Type B pancreatic cell (in vitro differentiated cells): ENCODE results near the gene ELOVL5. TPM values are rescaled to one million over a fixed set of nuclear protein-coding genes. Genes with fewer than 3 reads are reported as not detected.
"Not testable (repeated sequence)": the region's sequence is repeated elsewhere in the genome, so short reads cannot be mapped to it uniquely, and the experiment has no call there.

Experiments used
- DNase-seq: peaks from one replicate; pipeline ENCODE4 v3.0.0; 2021; ENCODE audit warnings: mixed read lengths; ENCODE audit not compliant: unreplicated experiment; ENCODE audit errors: extremely low spot score
- H3K27ac Mint-ChIP-seq: 2 replicates; pipeline ENCODE4 v1.8.0; 2021; ENCODE audit warnings: mild to moderate bottlenecking, mixed read lengths
- H3K27me3 Mint-ChIP-seq: 2 replicates; pipeline ENCODE4 v1.8.0; 2021; ENCODE audit warnings: mixed read lengths
- H3K36me3 Mint-ChIP-seq: 2 replicates; pipeline ENCODE4 v1.8.0; 2021; ENCODE audit warnings: mixed read lengths
- H3K4me1 Mint-ChIP-seq: one replicate; pipeline ENCODE4 v1.8.0; 2021; ENCODE audit warnings: mixed read lengths; ENCODE audit not compliant: unreplicated experiment
- H3K4me3 Mint-ChIP-seq: 2 replicates; pipeline ENCODE4 v1.8.0; 2021; ENCODE audit warnings: mild to moderate bottlenecking, mixed read lengths
- H3K9me3 Mint-ChIP-seq: 2 replicates; pipeline ENCODE4 v1.8.0; 2021; ENCODE audit warnings: mixed read lengths
- total RNA-seq: library from RNA; stranded (reverse); gene quantifications from 2 replicates; pipeline ENCODE4 v1.2.1, GENCODE V29; 2021; ENCODE audit warnings: low replicate concordance
- TF ChIP-seq, protein P1 (sequence below): fragments of 200-600 bp; sonication (generic); conservative IDR thresholded peaks from 2 replicates; pipeline ENCODE4 v1.5.0; 2021; ENCODE audit warnings: antibody characterized with exemption, mild to moderate bottlenecking

Gene ELOVL5
- total RNA-seq, 1 donor from 2014 or later: 103 TPM

GRCh38 chr6:53390010-53390409 lies 41.3 kb upstream of the ELOVL5 start:
- H3K4me1 Mint-ChIP-seq: no peaks in the 10 kb centered on the region
- DNase-seq: no peak
- peaks cover 6% of the 10 kb centered on the region for H3K9me3 Mint-ChIP-seq
- TF ChIP-seq, protein P1, sequence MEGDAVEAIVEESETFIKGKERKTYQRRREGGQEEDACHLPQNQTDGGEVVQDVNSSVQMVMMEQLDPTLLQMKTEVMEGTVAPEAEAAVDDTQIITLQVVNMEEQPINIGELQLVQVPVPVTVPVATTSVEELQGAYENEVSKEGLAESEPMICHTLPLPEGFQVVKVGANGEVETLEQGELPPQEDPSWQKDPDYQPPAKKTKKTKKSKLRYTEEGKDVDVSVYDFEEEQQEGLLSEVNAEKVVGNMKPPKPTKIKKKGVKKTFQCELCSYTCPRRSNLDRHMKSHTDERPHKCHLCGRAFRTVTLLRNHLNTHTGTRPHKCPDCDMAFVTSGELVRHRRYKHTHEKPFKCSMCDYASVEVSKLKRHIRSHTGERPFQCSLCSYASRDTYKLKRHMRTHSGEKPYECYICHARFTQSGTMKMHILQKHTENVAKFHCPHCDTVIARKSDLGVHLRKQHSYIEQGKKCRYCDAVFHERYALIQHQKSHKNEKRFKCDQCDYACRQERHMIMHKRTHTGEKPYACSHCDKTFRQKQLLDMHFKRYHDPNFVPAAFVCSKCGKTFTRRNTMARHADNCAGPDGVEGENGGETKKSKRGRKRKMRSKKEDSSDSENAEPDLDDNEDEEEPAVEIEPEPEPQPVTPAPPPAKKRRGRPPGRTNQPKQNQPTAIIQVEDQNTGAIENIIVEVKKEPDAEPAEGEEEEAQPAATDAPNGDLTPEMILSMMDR: no peak
- H3K27me3 Mint-ChIP-seq: no peaks in the 10 kb centered on the region
- H3K4me3 Mint-ChIP-seq: no peak overlapping the region
- H3K36me3 Mint-ChIP-seq: no peaks in the 10 kb centered on the region
- H3K27ac Mint-ChIP-seq: no peak overlapping the region

GRCh38 chr6:53388615-53389014 lies 39.9 kb upstream of the ELOVL5 start:
- H3K36me3 Mint-ChIP-seq, H3K27me3 Mint-ChIP-seq, H3K4me3 Mint-ChIP-seq, H3K9me3 Mint-ChIP-seq, DNase-seq, H3K27ac Mint-ChIP-seq, H3K4me1 Mint-ChIP-seq: not testable (repeated sequence)

DNA sequence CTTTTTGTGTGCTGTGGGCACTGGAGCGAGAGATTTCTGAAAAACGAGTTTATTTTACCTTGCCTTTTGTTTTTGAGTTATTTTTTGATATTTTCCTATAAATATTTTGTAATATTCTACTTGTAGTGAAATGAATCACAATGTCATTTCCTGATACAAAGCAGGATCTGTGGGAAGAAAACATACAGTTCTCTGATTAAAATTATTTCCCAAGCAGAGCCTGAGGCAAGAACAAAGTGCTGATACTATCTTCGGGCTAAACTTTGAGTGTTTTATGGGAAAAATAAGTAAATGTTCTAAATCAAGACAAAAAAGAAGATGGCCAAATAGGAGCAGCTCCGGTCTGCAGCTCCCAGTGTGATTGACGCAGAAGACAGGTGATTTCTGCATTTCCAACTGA lies 33.7 kb upstream of the ELOVL5 start:
- H3K9me3 Mint-ChIP-seq: peaks cover 6% of the 10 kb centered on the region

DNA sequence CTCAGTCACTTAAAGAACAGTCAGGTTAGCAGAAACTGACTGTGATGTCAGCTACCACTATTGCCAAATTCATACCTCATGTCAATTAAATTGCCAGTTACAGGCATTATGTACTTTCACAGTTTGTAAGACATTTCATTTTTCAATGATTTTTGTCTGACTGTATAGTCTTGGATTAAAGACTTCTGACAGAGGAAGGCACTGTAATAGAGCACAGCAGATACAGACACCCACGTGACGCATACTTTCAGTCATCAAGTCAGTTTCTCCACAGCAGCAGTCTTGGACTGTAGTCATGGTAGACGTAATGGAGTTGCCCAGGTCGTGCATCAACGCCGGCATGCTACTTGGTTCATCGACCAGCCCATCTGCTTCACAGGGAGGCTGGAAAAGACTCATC lies 29.5 kb upstream of the ELOVL5 start:
- Mint-ChIP-seq H3K36me3 (no peaks in the 10 kb centered on the region), H3K27ac (no peak overlapping the region), H3K27me3 (peaks cover 3% of the 10 kb centered on the region), H3K4me3 (no peak overlapping the region), H3K9me3 (no peaks in the 10 kb centered on the region), H3K4me1 (peaks cover 12% of the 10 kb centered on the region)
- TF ChIP-seq, protein P1: no peak
- no peak for DNase-seq

More for the DNA sequence above, 33.7 kb upstream of the ELOVL5 start:
- Mint-ChIP-seq H3K27me3 (no peaks in the 10 kb centered on the region), H3K36me3 (no peaks in the 10 kb centered on the region), H3K27ac (no peak overlapping the region), H3K4me3 (no peak overlapping the region), H3K4me1 (peaks cover 5% of the 10 kb centered on the region)
- TF ChIP-seq, protein P1: no peak
- no peak for DNase-seq

DNA sequence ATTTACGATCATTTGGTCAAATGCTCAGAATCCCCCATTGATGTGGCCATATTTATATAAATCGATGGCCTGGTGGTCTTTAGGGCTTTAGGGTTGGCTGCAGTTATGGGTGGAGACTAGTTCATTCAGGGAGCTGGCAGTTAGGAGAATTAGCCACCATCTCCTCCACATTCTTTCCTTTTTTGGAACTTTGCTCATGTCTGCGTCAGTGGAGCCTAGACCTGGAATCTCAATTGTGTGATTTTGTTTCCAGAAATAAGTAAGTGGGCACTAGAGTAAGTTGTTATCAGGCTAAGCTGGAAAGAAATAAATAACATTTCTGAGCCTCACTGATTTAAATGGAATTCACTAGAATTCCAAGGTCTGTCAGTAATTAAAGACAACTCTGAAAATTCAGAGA lies 29.0 kb upstream of the ELOVL5 start:
- Mint-ChIP-seq H3K36me3 (no peaks in the 10 kb centered on the region), H3K27me3 (peaks cover 3% of the 10 kb centered on the region), H3K4me3 (no peak overlapping the region), H3K9me3 (no peaks in the 10 kb centered on the region), H3K27ac (no peak overlapping the region), H3K4me1 (peaks cover 12% of the 10 kb centered on the region)
- TF ChIP-seq, protein P1: no peak
- no peak for DNase-seq

DNA sequence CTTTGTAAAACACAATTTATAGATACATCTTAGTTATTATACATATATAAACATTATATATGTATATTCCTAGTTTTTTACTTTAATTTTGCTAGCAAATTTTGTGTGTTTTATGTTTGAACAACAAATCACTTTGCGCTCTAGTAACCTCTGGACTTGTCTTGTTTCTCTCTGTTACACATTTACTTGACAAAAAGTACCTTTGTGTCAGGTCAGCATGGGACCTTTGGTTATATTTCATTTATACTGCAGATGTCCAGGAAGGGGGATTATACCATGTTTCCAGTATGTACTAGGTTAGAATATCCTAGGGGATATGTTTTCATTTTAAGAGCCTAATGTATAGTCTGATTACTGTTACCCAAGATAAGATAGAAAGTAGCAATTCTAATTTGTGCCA lies 28.5 kb upstream of the ELOVL5 start:
- TF ChIP-seq, protein P1: no peak
- Mint-ChIP-seq H3K27me3 (peaks cover 3% of the 10 kb centered on the region), H3K36me3 (no peaks in the 10 kb centered on the region), H3K27ac (no peak overlapping the region), H3K4me1 (peaks cover 12% of the 10 kb centered on the region), H3K4me3 (no peak overlapping the region), H3K9me3 (no peaks in the 10 kb centered on the region)
- no peak for DNase-seq
